ENCODE measurements around the gene VAMP5.

VAMP5 gene

DNA sequence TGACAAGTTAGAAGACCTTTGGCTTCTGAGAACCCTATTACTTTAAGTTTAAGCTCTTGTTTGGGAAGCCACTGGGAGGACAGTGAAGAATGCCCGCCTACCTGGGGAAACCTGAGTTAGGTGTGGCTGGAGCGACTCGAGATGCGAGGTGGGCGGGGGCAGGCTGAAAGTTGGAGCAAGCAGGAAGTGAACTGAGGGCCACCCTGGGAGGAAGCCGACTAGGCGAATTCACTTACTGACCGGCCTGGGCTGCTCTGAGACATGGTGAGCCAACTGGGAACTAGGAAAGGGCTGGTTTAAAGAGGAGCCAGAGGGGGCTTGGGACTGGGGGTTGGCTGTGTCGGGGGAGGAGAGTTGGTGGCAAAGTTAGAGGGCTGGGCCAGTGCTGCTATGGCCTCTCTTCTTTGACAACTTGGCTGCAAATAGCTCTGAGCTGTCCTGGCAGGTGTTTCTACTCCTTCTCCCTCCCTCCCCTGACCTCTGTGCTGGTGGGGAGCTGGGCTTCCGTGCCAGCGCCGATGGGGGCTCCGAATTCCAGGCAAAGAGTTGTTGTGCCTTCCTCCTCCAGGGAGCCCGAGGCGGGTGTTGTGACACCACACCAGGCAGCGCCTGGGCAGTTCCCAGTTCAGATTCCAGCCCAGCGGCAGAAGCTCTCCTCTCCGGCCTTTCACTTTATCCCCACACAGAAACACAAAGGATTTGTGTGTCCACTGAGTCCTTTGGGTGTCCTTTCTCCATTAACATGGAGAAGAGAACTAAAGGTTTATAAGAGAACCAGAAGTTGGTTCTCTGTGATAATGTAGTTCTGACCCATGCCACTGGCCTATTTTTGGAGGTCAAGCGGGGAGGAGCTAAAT, 6.6 kb upstream of the VAMP5 start, which contains the start of gene VAMP8:
TSS of gene VAMP8 (plus strand) at position 201 of the 857 bp plus-strand sequence. CDS start at position 262, 61 bp downstream.
- no peak for DNase-seq (ENCODE audit: low read depth)
- H3K4me3 ChIP-seq (ENCODE audit: low read depth, low read length): no peak within 1 kb of the TSS
- in situ Hi-C loops (cut with HindIII; ENCODE audit: low sequenced_read_pairs): no loop called here
- TF ChIP-seq, protein P1, sequence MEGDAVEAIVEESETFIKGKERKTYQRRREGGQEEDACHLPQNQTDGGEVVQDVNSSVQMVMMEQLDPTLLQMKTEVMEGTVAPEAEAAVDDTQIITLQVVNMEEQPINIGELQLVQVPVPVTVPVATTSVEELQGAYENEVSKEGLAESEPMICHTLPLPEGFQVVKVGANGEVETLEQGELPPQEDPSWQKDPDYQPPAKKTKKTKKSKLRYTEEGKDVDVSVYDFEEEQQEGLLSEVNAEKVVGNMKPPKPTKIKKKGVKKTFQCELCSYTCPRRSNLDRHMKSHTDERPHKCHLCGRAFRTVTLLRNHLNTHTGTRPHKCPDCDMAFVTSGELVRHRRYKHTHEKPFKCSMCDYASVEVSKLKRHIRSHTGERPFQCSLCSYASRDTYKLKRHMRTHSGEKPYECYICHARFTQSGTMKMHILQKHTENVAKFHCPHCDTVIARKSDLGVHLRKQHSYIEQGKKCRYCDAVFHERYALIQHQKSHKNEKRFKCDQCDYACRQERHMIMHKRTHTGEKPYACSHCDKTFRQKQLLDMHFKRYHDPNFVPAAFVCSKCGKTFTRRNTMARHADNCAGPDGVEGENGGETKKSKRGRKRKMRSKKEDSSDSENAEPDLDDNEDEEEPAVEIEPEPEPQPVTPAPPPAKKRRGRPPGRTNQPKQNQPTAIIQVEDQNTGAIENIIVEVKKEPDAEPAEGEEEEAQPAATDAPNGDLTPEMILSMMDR (IDR thresholded peaks at IDR 0.05; ENCODE audit: low read depth, low read length, missing control alignments): no peak

DNA sequence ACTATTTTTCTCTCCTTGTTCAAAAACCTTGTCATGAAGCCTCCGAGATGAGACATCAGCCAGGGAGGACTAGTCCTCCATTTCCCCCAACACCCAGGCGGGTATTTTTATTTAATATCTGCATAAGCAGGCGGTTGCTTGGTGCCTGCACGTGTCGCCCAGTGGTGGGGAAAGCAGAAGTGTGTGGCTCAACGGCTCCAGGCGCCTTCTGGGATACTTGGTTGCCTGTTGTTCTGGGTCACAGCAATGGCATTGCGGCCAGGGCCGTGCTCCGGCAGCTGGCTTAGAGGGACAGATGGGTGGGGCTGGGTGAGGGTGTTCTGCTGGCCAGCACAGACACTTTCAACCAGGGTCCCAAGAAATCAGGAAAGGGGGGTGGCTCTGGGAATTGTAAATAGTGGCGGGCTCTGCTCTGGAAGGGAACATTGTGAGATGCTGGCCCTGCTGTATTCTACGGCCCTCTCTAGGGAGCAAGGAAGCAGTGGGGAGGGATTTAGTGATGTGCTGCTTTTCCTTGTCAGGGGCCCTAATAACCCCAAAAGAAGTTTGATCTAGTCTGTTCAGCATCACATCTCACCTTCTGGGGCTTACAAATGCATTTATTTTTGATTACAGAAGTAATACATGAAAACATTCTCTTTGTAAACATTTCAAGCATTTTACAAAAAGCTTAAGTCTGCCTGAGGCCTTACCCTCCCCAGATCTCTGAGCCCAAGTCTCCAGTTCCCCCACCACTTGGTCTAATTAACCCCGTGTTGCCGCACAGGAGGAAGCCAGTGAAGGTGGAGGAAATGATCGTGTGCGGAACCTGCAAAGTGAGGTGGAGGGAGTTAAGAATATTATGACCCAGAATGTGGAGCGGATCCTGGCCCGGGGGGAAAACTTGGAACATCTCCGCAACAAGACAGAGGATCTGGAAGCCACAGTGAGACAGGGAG, 5.7 kb upstream of the VAMP5 start:
- no peak overlapping the region for H3K4me3 ChIP-seq (ENCODE audit: low read depth, low read length)
- DNase-seq (ENCODE audit: low read depth): no peak
- in situ Hi-C loops (cut with HindIII; ENCODE audit: low sequenced_read_pairs): no loop called here
- TF ChIP-seq, protein P1 (IDR thresholded peaks at IDR 0.05; ENCODE audit: low read depth, low read length, missing control alignments): no peak

DNA sequence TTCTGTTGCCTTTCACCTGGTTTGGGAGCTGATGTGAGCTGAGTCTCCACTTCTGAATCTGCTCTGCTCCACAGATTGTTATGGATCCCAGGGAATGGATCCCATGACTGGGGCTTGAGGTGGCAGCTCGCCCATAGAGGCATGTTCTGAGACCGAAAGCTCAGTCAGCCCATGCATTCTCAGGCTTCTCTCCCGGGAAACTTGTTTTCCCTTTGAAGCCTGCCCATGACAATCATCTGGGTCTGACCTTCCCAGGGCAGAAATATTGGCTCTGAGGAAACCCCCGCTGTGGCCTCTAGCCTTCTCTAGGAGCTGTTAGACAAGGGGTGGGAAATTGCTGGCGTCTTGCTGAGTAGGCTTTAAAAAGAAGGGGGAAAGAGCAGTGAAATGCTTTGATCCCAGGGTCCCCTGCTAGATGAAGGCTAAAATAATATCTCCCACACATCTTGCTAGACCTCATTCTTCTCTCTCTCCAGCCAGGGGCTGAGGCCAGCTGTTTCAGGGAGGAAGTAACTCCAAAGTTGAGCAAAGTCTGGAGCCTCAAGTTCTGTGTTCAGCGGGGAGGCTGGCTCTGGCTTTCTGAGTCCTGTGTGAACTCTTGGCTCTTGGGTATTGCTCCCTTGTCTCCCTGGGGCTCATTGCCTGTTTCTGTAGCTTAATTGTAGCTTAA, 4.8 kb upstream of the VAMP5 start:
- no peak overlapping the region for H3K4me3 ChIP-seq (ENCODE audit: low read depth, low read length)
- DNase-seq (ENCODE audit: low read depth): no peak
- TF ChIP-seq, protein P1 (IDR thresholded peaks at IDR 0.05; ENCODE audit: low read depth, low read length, missing control alignments): no peak
- in situ Hi-C loops (cut with HindIII; ENCODE audit: low sequenced_read_pairs): no loop called here

DNA sequence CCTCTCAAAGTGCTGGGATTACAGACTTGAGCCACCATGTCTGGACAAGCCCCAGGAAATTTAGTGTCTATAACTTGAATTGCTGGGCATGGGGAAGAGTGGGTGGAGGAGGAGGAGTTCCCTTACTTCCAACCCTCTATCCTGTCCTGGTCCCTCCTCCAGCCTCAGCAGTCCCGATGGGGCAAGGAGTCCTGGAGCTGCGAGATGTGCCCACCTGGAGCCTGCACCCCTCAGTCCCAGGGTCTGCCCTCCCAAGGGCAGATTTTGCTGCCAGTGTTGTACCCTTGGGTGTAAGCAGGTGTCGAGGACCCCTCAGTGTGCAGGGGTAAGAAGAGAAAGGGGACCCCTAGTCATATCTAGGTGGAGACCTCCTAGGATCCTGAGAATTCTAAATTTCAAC, 4.0 kb upstream of the VAMP5 start:
- in situ Hi-C loops (cut with HindIII; ENCODE audit: low sequenced_read_pairs): no loop called here
- H3K4me3 ChIP-seq (ENCODE audit: low read depth, low read length): no peak overlapping the region
- TF ChIP-seq, protein P1 (IDR thresholded peaks at IDR 0.05; ENCODE audit: low read depth, low read length, missing control alignments): no peak
- no peak for DNase-seq (ENCODE audit: low read depth)

DNA sequence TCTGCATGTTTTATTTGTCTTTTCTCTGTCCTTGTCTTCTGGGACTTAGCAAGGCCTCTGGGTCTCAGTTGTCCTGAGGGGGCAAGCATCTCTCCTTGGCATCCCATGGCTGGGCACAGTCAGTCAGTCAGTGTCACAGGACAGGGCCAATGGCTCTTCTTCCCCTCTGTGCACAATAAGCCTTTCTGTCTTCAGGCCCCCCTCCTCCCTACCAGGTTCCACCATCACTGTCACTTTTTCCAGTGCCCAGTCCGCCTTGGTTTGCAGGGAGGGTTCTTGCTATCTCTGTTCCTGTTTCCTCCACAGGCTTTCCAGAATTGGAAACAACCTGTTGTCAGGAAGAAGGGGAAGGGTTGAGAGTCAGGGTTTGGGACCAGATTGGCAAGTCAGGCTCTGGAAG, 1.7 kb upstream of the VAMP5 start:
- in situ Hi-C loops (cut with HindIII; ENCODE audit: low sequenced_read_pairs): no loop called here
- H3K4me3 ChIP-seq (ENCODE audit: low read depth, low read length): no peak overlapping the region
- DNase-seq (ENCODE audit: low read depth): no peak
- TF ChIP-seq, protein P1 (IDR thresholded peaks at IDR 0.05; ENCODE audit: low read depth, low read length, missing control alignments): no peak
